ENCODE data around the gene CMTM6. TPM values are rescaled to one million over a fixed set of nuclear protein-coding genes. Genes with fewer than 3 reads are reported as not detected.

CMTM6 gene
- total and polyA plus RNA-seq, 9 of the 15 experiments (the other 6 are each of a cell fraction or from before 2014, with no cell fraction given), result 8.9 to 39.7 (median 19.5) TPM

- Histone ChIP-seq H2AFZ (ENCODE audit: low read depth, low read length) (no peak overlapping the region), H3K79me2 (ENCODE audit: control insufficient read depth, insufficient read depth, low read length) (peaks cover 19% of the 10 kb centered on the region), H3K4me2 (ENCODE audit: insufficient read depth, low read length) (0 out of 2 replicates have a peak overlapping the region, but pooled peaks have one; percentile 1), H3K27me3 (ENCODE audit: control insufficient read depth in 2 of 2, insufficient read depth in 2 of 2, low read length in 2 of 2) (no peaks in the 10 kb centered on the region), H3K4me1 (replicated peaks in 1 of 2; ENCODE audit: control insufficient read depth in 2 of 2, insufficient read depth in 2 of 2, low read length in 2 of 2) (peaks cover 9 to 20% of the 10 kb centered on the region in 2 experiments), H3K9ac (ENCODE audit: insufficient read depth in 1 of 2, low read depth in 2 of 2, low read length in 2 of 2) (no peak overlapping the region), H3K9me1 (ENCODE audit: control insufficient read depth, insufficient read depth, low read length) (no peaks in the 10 kb centered on the region), H3K36me3 (ENCODE audit: control insufficient read depth, insufficient read depth, low read length) (peaks cover 12% of the 10 kb centered on the region), H3K4me3 (no peak overlapping the region), H3K9me3 (replicated peaks; ENCODE audit: control insufficient read depth, insufficient read depth, low read depth, low read length) (no peaks in the 10 kb centered on the region), H3K27ac (ENCODE audit: extremely low read depth, low read depth, low read length) (no peak overlapping the region), H4K20me1 (replicated peaks; ENCODE audit: control insufficient read depth, insufficient read depth, low read length) (no peaks in the 10 kb centered on the region; the same call in 1 of the 2 replicates)
- 44% methylated on average over 3 of the region's 3 CpGs for WGBS (ENCODE audit: insufficient coverage, low coverage, missing lambda C conversion rate)
- in situ Hi-C loops (cut with MboI) (no loop called here), intact Hi-C loops (cut with micrococcal nuclease) (no loop called here)
- CTCF ChIA-PET (ENCODE audit: low intra/inter-chr PET ratio), result no interaction called here
- ATAC-seq (no peak; the same call in 2 of the 3 replicates), FAIRE-seq (no peak), DNase-seq (ENCODE audit: extremely low read depth in 1 of 4, low spot score in 3 of 4) (no peak)
- POLR2A ChIA-PET, result interaction anchor here (1.4 kb wide), 1 partner anchor 9 kb away, joined by 3 read pairs; no protein-coding TSS in a partner anchor
- BruUV-seq (replicated peaks), result no TSS peak
- peak in 1 of 2 experiments; percentile 59; a peak in 1 of 4 replicates for TF ChIP-seq HDAC1 (IDR thresholded peaks at IDR 0.05)
- TF ChIP-seq SMARCA5 (IDR thresholded peaks at IDR 0.05), result 0 out of 2 replicates have a peak, but pooled peaks have one; percentile 27
- peak; percentile 76 to 80 for TF ChIP-seq KDM1A (IDR thresholded peaks at IDR 0.05)
- peak; percentile 56; the same call in 1 of the 2 replicates for TF ChIP-seq DPF2 (IDR thresholded peaks at IDR 0.05)
- peak; percentile 90 for TF ChIP-seq FOSL1 (tag; conservative IDR thresholded peaks at IDR 0.05)
- TF ChIP-seq ELF2 (CRISPR knock-in tag; IDR thresholded peaks at IDR 0.05), result no peak; the same call in 1 of the 2 replicates
- peak; percentile 5 for TF ChIP-seq MEIS2 (IDR thresholded peaks at IDR 0.05; ENCODE audit: partially characterized antibody)
- TF ChIP-seq EGR1 (conservative IDR thresholded peaks at IDR 0.05), result peak; percentile 67
- TF ChIP-seq ZNF347 (CRISPR knock-in tag; IDR thresholded peaks at IDR 0.05; ENCODE audit: low read depth), result no peak
- TF ChIP-seq JUN (IDR thresholded peaks at IDR 0.05; ENCODE audit: borderline replicate concordance, low read depth, low read length), result peak; percentile 23; the same call in 1 of the 2 replicates
- no peak for TF ChIP-seq JUN (CRISPR knock-in tag; IDR thresholded peaks at IDR 0.05; ENCODE audit: borderline replicate concordance)
- TF ChIP-seq NCOA4 (IDR thresholded peaks at IDR 0.05; ENCODE audit: partially characterized antibody), result peak; percentile 34
- TF ChIP-seq MLLT1 (IDR thresholded peaks at IDR 0.05), result 0 out of 4 replicates have a peak, but pooled peaks of 1 of the 2 experiments have one; percentile 40
- peak; percentile 53 for TF ChIP-seq CBFA2T3 (IDR thresholded peaks at IDR 0.05)
- TF ChIP-seq OTX1 (CRISPR knock-in tag; IDR thresholded peaks at IDR 0.05), result peak; percentile 5; the same call in 1 of the 2 replicates
- TF ChIP-seq CBX1 (IDR thresholded peaks at IDR 0.05; ENCODE audit: low read depth), result no peak
- TF ChIP-seq POLR3A (IDR thresholded peaks at IDR 0.05; ENCODE audit: borderline replicate concordance, extremely low read depth, insufficient read depth, insufficient read length), result no peak
- peak; percentile 68 for TF ChIP-seq ARID1B (IDR thresholded peaks at IDR 0.05)
- TF ChIP-seq PURB (CRISPR knock-in tag; IDR thresholded peaks at IDR 0.05; ENCODE audit: low read depth), result no peak
- peak; percentile 74 for TF ChIP-seq SMARCE1 (IDR thresholded peaks at IDR 0.05)
These were observed 8.9 kb downstream of the CMTM6 start for GRCh38 chr3:32493437-32494414.

All from K562 (cell line).